KOPT-K1 (cell line): ENCODE results near the gene ILKAP.

Experiments
- H3K27ac ChIP-seq: fragments of 200-600 bp; sonication (generic); 2 replicates; pipeline ENCODE4 v1.5.1; 2016; ENCODE audit warnings: antibody characterized with exemption, mild to moderate bottlenecking, low read depth, low read length; ENCODE audit not compliant: poor library complexity, severe bottlenecking
- H3K36me3 ChIP-seq: fragments of 200-600 bp; sonication (generic); 2 replicates; pipeline ENCODE4 v1.5.1; 2017; ENCODE audit warnings: antibody characterized with exemption, mild to moderate bottlenecking, low read length, moderate library complexity; ENCODE audit not compliant: insufficient read depth
- H3K9me3 ChIP-seq: fragments of 200-600 bp; sonication (generic); 2 replicates; pipeline ENCODE4 v1.5.1; 2017; ENCODE audit warnings: antibody characterized with exemption, low read length, mild to moderate bottlenecking; ENCODE audit not compliant: insufficient read depth, poor library complexity, severe bottlenecking

The ILKAP gene

DNA sequence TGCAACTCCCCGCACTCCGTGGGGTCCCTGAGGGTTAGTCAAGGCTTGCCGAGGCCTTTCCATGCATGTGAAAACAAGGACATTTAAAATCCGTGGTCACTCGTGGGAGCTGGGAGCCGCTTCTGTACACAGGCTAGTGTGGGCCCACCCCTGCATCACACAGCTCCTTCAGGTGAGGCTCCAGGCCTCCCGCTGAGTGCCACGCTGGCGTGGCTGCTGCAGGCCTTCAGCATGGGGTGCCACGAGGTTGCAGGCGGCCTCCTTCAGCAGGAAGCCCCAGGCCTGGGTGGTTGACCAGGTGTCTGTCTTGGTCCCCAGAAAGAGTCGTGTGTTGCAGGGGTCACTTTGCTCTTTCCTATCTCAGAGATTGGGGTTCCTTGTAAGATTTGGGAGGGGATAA is 58.4 kb downstream of the ILKAP start:
- no peaks in the 10 kb centered on the region for H3K9me3 ChIP-seq
- H3K27ac ChIP-seq = no peak overlapping the region
- H3K36me3 ChIP-seq = no peaks in the 10 kb centered on the region

- Histone ChIP-seq H3K36me3 (no peaks in the 10 kb centered on the region), H3K27ac (no peak overlapping the region), H3K9me3 (no peaks in the 10 kb centered on the region)
Measured at GRCh38 chr2:238144262-238144661, 59.2 kb downstream of the ILKAP start.

GRCh38 chr2:238143239-238143951 is 60.1 kb downstream of the ILKAP start:
- Histone ChIP-seq H3K36me3 (no peaks in the 10 kb centered on the region), H3K9me3 (no peaks in the 10 kb centered on the region), H3K27ac (no peak overlapping the region)

GRCh38 chr2:238142382-238143205 is 60.9 kb downstream of the ILKAP start:
- Histone ChIP-seq H3K9me3 (no peaks in the 10 kb centered on the region), H3K27ac (no peak overlapping the region), H3K36me3 (no peaks in the 10 kb centered on the region)

GRCh38 chr2:238141541-238142318 is 61.8 kb downstream of the ILKAP start:
- H3K9me3 ChIP-seq = no peaks in the 10 kb centered on the region
- H3K36me3 ChIP-seq = no peaks in the 10 kb centered on the region
- H3K27ac ChIP-seq = no peak overlapping the region

- no peak overlapping the region for H3K27ac ChIP-seq
- no peaks in the 10 kb centered on the region for H3K36me3 ChIP-seq
Measured at GRCh38 chr2:238140721-238141540, 62.6 kb downstream of the ILKAP start.

DNA sequence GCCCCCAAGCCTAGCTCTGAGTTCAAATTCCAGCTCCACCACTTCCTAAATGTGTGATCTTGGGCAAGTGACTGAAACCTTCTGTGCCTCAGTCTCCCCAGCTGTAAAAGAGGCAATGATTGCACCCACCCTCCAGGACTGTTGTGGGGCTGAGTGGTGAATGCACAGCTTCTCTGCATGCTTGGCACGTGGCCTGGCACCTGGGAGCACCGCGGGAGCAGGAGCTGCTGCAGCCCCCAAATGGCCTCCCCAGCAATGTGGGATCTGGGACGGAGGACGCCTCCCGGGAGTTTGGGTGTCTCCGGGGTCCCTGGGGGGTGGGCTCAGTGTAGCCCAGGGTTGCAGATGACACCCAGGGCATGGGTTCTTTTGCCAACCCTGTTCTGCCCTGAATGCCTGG is 63.5 kb downstream of the ILKAP start:
- H3K9me3 ChIP-seq = no peaks in the 10 kb centered on the region
- H3K27ac ChIP-seq = no peak overlapping the region
- H3K36me3 ChIP-seq = no peaks in the 10 kb centered on the region

More at GRCh38 chr2:238140721-238141540, 62.6 kb downstream of the ILKAP start:
- H3K9me3 ChIP-seq = no peaks in the 10 kb centered on the region

- Histone ChIP-seq H3K9me3 (no peaks in the 10 kb centered on the region), H3K27ac (no peak overlapping the region), H3K36me3 (no peaks in the 10 kb centered on the region)
Measured at GRCh38 chr2:238139196-238140039, 64.1 kb downstream of the ILKAP start.

- Histone ChIP-seq H3K36me3 (no peaks in the 10 kb centered on the region), H3K9me3 (no peaks in the 10 kb centered on the region), H3K27ac (no peak within 1 kb of the TSS)
Measured at GRCh38 chr2:238138331-238139195, 64.9 kb downstream of the ILKAP start, which contains the start of gene KLHL30. TSS of gene KLHL30 (plus strand) at chr2:238138668. CDS start at chr2:238140755, 2,087 bp downstream.

DNA sequence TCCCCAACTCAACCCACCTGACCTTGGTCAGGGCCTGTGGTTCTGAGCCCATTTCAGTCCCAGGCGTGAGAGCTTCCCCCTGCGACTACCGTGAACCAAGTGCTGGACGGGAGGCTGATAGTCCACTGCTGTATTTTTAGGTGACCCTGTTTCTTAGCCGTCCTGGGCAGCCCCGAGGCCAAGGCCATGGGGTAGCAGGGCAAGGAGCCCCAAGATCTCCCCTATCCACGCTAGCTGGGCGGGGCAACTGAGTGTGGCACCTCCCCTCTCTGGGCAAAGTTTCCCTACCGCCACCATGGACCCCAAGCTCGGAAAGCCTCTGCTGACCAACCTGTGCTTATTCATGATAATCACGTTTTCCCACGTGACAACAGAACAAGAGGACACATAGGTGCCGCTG is 65.6 kb downstream of the ILKAP start:
- Histone ChIP-seq H3K27ac (no peak overlapping the region), H3K9me3 (no peaks in the 10 kb centered on the region), H3K36me3 (no peaks in the 10 kb centered on the region)

- no peaks in the 10 kb centered on the region for H3K36me3 ChIP-seq
- no peaks in the 10 kb centered on the region for H3K9me3 ChIP-seq
- H3K27ac ChIP-seq = no peak overlapping the region
Measured at GRCh38 chr2:238136820-238137537, 66.5 kb downstream of the ILKAP start.

DNA sequence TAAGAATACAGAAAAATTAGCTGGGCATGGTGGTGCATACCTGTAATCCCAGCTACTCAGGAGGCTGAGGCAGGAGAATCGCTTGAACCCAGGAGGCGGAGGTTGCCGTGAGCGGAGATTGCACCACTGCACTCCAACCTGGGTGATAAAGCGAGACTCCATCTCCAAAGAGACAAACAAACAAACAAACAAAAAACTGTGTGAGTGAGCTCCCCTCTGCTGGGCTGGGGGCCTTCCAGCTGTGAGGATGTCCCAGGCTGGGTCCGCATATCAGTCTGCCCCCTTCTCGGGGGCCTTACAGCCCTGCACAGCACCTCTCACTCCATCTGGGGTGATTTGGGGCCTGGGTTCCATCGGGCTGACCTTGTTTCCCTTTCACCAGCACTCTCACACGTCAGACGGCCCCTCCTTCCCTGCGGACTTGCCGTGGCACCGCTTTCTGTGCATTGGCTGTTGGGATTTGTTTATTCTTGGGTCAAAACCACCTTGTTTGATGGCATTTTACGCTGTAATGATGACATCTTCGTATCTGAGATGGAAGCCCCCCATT is 67.8 kb downstream of the ILKAP start:
- Histone ChIP-seq H3K36me3 (no peaks in the 10 kb centered on the region), H3K27ac (no peak overlapping the region), H3K9me3 (no peaks in the 10 kb centered on the region)
